Measurements from ENCODE around the gene YPEL2. TPM values are rescaled to one million over a fixed set of nuclear protein-coding genes. Genes with fewer than 3 reads are reported as not detected.

Gene YPEL2
- total RNA-seq, 1 experiment from 2014 or later = 4.7 TPM

DNA sequence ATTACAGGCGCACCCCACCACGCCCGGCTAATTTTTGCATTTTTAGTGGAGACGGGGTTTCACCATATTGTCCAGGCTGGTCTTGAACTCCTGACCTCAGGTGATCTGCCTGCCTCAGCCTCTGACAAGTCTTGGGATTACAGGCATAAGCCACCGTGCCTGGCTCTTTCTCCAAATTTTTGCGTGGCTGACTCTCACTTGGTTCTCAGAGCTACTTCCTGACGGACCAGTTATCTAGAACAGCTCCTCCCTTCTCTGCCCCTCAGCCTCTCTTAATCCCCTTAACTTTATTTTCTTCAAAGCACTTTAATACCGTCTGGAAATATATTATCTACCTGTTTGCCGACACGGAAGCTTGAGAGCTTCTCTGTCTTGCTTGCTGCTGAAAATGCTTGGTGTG is 4.2 kb downstream of the YPEL2 start:
- no peak for TF ChIP-seq TCF7L2 (IDR thresholded peaks at IDR 0.05; ENCODE audit: borderline replicate concordance, extremely low read depth, insufficient read depth, insufficient read length)
- no peak for TF ChIP-seq YY1 (IDR thresholded peaks at IDR 0.05; ENCODE audit: extremely low read depth, insufficient replicate concordance, low read depth, low read length)
- TF ChIP-seq SP1 (IDR thresholded peaks at IDR 0.05; ENCODE audit: low read depth) = no peak
- TF ChIP-seq CBX3 (IDR thresholded peaks at IDR 0.05; ENCODE audit: low read depth) = no peak
- TF ChIP-seq JUND (IDR thresholded peaks at IDR 0.05) = no peak
- TF ChIP-seq ELF1 (IDR thresholded peaks at IDR 0.05; ENCODE audit: borderline replicate concordance, low read depth) = no peak
- TF ChIP-seq, protein P1, sequence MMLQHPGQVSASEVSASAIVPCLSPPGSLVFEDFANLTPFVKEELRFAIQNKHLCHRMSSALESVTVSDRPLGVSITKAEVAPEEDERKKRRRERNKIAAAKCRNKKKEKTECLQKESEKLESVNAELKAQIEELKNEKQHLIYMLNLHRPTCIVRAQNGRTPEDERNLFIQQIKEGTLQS (IDR thresholded peaks at IDR 0.05) = no peak
- no peak for TF ChIP-seq CEBPB (IDR thresholded peaks at IDR 0.05; ENCODE audit: low read depth)
- intact Hi-C loops (cut with micrococcal nuclease) = no loop called here
- Histone ChIP-seq H4K20me1 (ENCODE audit: insufficient read depth) (no peaks in the 10 kb centered on the region), H2AFZ (ENCODE audit: low read depth, low read length, poor library complexity, severe bottlenecking) (no peak overlapping the region), H3K27me3 (ENCODE audit: insufficient read depth, low read length) (peaks cover 26% of the 10 kb centered on the region), H3K9me2 (ENCODE audit: insufficient read depth) (no peaks in the 10 kb centered on the region), H3K9me3 (ENCODE audit: control insufficient read depth in 1 of 2, insufficient read depth in 1 of 2, low read depth in 1 of 2, low read length in 2 of 2) (no peaks in the 10 kb centered on the region), H3K27ac (ENCODE audit: low read depth, low read length) (no peak overlapping the region), H3K36me3 (ENCODE audit: control insufficient read depth in 1 of 2, insufficient read depth in 2 of 2, low read length in 2 of 2) (no peaks in the 10 kb centered on the region), H3K9ac (ENCODE audit: low read length) (no peak overlapping the region), H3K4me1 (ENCODE audit: control insufficient read depth in 1 of 2, insufficient read depth in 2 of 2, low read length in 2 of 2) (peaks cover 4 to 15% of the 10 kb centered on the region in 2 experiments), H3K79me2 (ENCODE audit: insufficient read depth, low read length) (no peaks in the 10 kb centered on the region), H3K4me3 (replicated peaks in 1 of 2; ENCODE audit: low read depth in 1 of 2, low read length in 2 of 2) (no peak overlapping the region), H3K4me2 (ENCODE audit: low read length) (no peak overlapping the region)
- CTCF ChIA-PET = interaction anchor here (0.6 kb wide), 1 partner anchor 14 kb away, joined by 3 read pairs; no protein-coding TSS in a partner anchor
- BruUV-seq (replicated peaks) = no TSS peak
- RAD21 ChIA-PET (ENCODE audit: low non-redundant PET in 1 of 2, low total read pairs in 2 of 2, uncharacterized antibody in 2 of 2, unreplicated experiment in 2 of 2) = interaction anchor here in 1 of 2 experiments (0.8 kb wide), 1 partner anchor 104 kb away, joined by 4 read pairs; no protein-coding TSS in a partner anchor
- DNase-seq (ENCODE audit: low read depth, low spot score) (no peak), ATAC-seq (no peak)
- POLR2A ChIA-PET = no interaction called here

GRCh38 chr17:59337741-59338299 is 6.4 kb downstream of the YPEL2 start:
- Histone ChIP-seq H3K9ac (ENCODE audit: low read length) (no peak overlapping the region), H2AFZ (ENCODE audit: low read depth, low read length, poor library complexity, severe bottlenecking) (no peak overlapping the region), H4K20me1 (ENCODE audit: insufficient read depth) (no peaks in the 10 kb centered on the region), H3K9me2 (ENCODE audit: insufficient read depth) (no peaks in the 10 kb centered on the region), H3K79me2 (ENCODE audit: insufficient read depth, low read length) (no peaks in the 10 kb centered on the region), H3K4me2 (ENCODE audit: low read length) (no peak overlapping the region), H3K9me3 (ENCODE audit: control insufficient read depth in 1 of 2, insufficient read depth in 1 of 2, low read depth in 1 of 2, low read length in 2 of 2) (no peaks in the 10 kb centered on the region), H3K27ac (ENCODE audit: low read depth, low read length) (no peak overlapping the region), H3K4me1 (ENCODE audit: control insufficient read depth in 1 of 2, insufficient read depth in 2 of 2, low read length in 2 of 2) (peaks cover 0 to under 1% of the 10 kb centered on the region in 2 experiments; a peak in 1 of 4 replicates), H3K4me3 (replicated peaks in 1 of 2; ENCODE audit: low read depth in 1 of 2, low read length in 2 of 2) (no peak overlapping the region), H3K36me3 (ENCODE audit: control insufficient read depth in 1 of 2, insufficient read depth in 2 of 2, low read length in 2 of 2) (no peaks in the 10 kb centered on the region), H3K27me3 (ENCODE audit: insufficient read depth, low read length) (peaks cover 29% of the 10 kb centered on the region)
- DNase-seq (ENCODE audit: low read depth, low spot score) (no peak), ATAC-seq (no peak)
- ChIA-PET POLR2A (no interaction called here), CTCF (interaction anchor here (0.8 kb wide), 1 partner anchor 8 kb away, joined by 3 read pairs; no protein-coding TSS in a partner anchor), RAD21 (ENCODE audit: low non-redundant PET in 1 of 2, low total read pairs in 2 of 2, uncharacterized antibody in 2 of 2, unreplicated experiment in 2 of 2) (no interaction called here)
- no TSS peak for BruUV-seq (replicated peaks)
- intact Hi-C loops (cut with micrococcal nuclease) = no loop called here
- TF ChIP-seq JUND (IDR thresholded peaks at IDR 0.05) (no peak), POLR2AphosphoS5 (IDR thresholded peaks at IDR 0.05; ENCODE audit: low read depth, low read length) (no peak), SIN3A (IDR thresholded peaks at IDR 0.05; ENCODE audit: low read depth) (no peak), EGR1 (IDR thresholded peaks at IDR 0.05; ENCODE audit: low read depth) (no peak), RAD21 (IDR thresholded peaks at IDR 0.05; ENCODE audit: low read depth) (no peak), FOSL1 (IDR thresholded peaks at IDR 0.05; ENCODE audit: low read depth) (no peak), SP1 (IDR thresholded peaks at IDR 0.05; ENCODE audit: low read depth) (no peak), POLR2A (IDR thresholded peaks at IDR 0.05; ENCODE audit: borderline replicate concordance, extremely low read depth, insufficient read depth, insufficient read length) (no peak), MAX (IDR thresholded peaks at IDR 0.05) (no peak), CEBPB (IDR thresholded peaks at IDR 0.05; ENCODE audit: low read depth) (no peak)
- TF ChIP-seq, protein P2, sequence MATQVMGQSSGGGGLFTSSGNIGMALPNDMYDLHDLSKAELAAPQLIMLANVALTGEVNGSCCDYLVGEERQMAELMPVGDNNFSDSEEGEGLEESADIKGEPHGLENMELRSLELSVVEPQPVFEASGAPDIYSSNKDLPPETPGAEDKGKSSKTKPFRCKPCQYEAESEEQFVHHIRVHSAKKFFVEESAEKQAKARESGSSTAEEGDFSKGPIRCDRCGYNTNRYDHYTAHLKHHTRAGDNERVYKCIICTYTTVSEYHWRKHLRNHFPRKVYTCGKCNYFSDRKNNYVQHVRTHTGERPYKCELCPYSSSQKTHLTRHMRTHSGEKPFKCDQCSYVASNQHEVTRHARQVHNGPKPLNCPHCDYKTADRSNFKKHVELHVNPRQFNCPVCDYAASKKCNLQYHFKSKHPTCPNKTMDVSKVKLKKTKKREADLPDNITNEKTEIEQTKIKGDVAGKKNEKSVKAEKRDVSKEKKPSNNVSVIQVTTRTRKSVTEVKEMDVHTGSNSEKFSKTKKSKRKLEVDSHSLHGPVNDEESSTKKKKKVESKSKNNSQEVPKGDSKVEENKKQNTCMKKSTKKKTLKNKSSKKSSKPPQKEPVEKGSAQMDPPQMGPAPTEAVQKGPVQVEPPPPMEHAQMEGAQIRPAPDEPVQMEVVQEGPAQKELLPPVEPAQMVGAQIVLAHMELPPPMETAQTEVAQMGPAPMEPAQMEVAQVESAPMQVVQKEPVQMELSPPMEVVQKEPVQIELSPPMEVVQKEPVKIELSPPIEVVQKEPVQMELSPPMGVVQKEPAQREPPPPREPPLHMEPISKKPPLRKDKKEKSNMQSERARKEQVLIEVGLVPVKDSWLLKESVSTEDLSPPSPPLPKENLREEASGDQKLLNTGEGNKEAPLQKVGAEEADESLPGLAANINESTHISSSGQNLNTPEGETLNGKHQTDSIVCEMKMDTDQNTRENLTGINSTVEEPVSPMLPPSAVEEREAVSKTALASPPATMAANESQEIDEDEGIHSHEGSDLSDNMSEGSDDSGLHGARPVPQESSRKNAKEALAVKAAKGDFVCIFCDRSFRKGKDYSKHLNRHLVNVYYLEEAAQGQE (IDR thresholded peaks at IDR 0.05; ENCODE audit: low read depth) = no peak

Measured in HCT116 (cell line).